HG03520 (cell line): ENCODE data around the gene CYP27C1.

ENCODE experiments used
- ATAC-seq: cut with Tn5 transposase; IDR thresholded peaks from one replicate; pipeline ENCODE4 v1.9.1; 2021; ENCODE audit warnings: mild to moderate bottlenecking, moderate library complexity; ENCODE audit not compliant: unreplicated experiment

The CYP27C1 gene

GRCh38 chr2:127193967-127194280 lies 26.2 kb downstream of the CYP27C1 start:
- no peak for ATAC-seq

GRCh38 chr2:127193164-127193966 lies 26.7 kb downstream of the CYP27C1 start:
- no peak for ATAC-seq

- no peak for ATAC-seq
Observed at GRCh38 chr2:127191331-127192219, 28.5 kb downstream of the CYP27C1 start.

GRCh38 chr2:127188797-127189196 lies 31.3 kb downstream of the CYP27C1 start:
- no peak for ATAC-seq

GRCh38 chr2:127187831-127188230 lies 32.3 kb downstream of the CYP27C1 start:
- ATAC-seq: no peak

GRCh38 chr2:127187081-127187775 lies 32.9 kb downstream of the CYP27C1 start:
- no peak for ATAC-seq

- no peak for ATAC-seq
Observed at GRCh38 chr2:127185705-127186104, 34.4 kb downstream of the CYP27C1 start.

- ATAC-seq: no peak
Observed at GRCh38 chr2:127185093-127185492, 35.0 kb downstream of the CYP27C1 start.

- no peak for ATAC-seq
Observed at GRCh38 chr2:127183771-127184170, 36.3 kb downstream of the CYP27C1 start.

- ATAC-seq: no peak
Observed at GRCh38 chr2:127182626-127183458, 37.3 kb downstream of the CYP27C1 start.

GRCh38 chr2:127181851-127182250 lies 38.2 kb downstream of the CYP27C1 start:
- no peak for ATAC-seq

- no peak for ATAC-seq
Observed at GRCh38 chr2:127179766-127180165, 40.3 kb downstream of the CYP27C1 start.

GRCh38 chr2:127177617-127178263 lies 42.4 kb downstream of the CYP27C1 start:
- ATAC-seq: no peak

- ATAC-seq: no peak
Observed at GRCh38 chr2:127176371-127177311, 43.5 kb downstream of the CYP27C1 start.

GRCh38 chr2:127175751-127176354 lies 44.2 kb downstream of the CYP27C1 start:
- no peak for ATAC-seq

GRCh38 chr2:127175041-127175721 lies 44.9 kb downstream of the CYP27C1 start:
- ATAC-seq: no peak

- ATAC-seq: no peak
Observed at GRCh38 chr2:127174640-127175039, 45.5 kb downstream of the CYP27C1 start.

- no peak for ATAC-seq
Observed at GRCh38 chr2:127174136-127174535, 46.0 kb downstream of the CYP27C1 start.
